ENCODE results near the gene MUC6.

MUC6 gene

GRCh38 chr11:1032310-1032891 lies 4.1 kb downstream of the MUC6 start:
- no peak for DNase-seq (ENCODE audit: low spot score)
- no peak for TF ChIP-seq CTCF (IDR thresholded peaks at IDR 0.05; ENCODE audit: extremely low read depth, missing control alignments)

GRCh38 chr11:1031121-1031899 lies 5.2 kb downstream of the MUC6 start:
- no peak for TF ChIP-seq CTCF (IDR thresholded peaks at IDR 0.05; ENCODE audit: extremely low read depth, missing control alignments)
- no peak for DNase-seq (ENCODE audit: low spot score)

GRCh38 chr11:1030556-1030955 lies 6.0 kb downstream of the MUC6 start:
- no peak for DNase-seq (ENCODE audit: low spot score)
- no peak for TF ChIP-seq CTCF (IDR thresholded peaks at IDR 0.05; ENCODE audit: extremely low read depth, missing control alignments)

GRCh38 chr11:1030086-1030485 lies 6.4 kb downstream of the MUC6 start:
- no peak for DNase-seq (ENCODE audit: low spot score)
- TF ChIP-seq CTCF (IDR thresholded peaks at IDR 0.05; ENCODE audit: extremely low read depth, missing control alignments) = no peak

- no peak for TF ChIP-seq CTCF (IDR thresholded peaks at IDR 0.05; ENCODE audit: extremely low read depth, missing control alignments)
- no peak for DNase-seq (ENCODE audit: low spot score)
Measured at GRCh38 chr11:1029654-1030053, 6.9 kb downstream of the MUC6 start.

- no peak for DNase-seq (ENCODE audit: low spot score)
- TF ChIP-seq CTCF (IDR thresholded peaks at IDR 0.05; ENCODE audit: extremely low read depth, missing control alignments) = no peak
Measured at GRCh38 chr11:1029051-1029450, 7.5 kb downstream of the MUC6 start.

GRCh38 chr11:1028616-1029015 lies 7.9 kb downstream of the MUC6 start:
- TF ChIP-seq CTCF (IDR thresholded peaks at IDR 0.05; ENCODE audit: extremely low read depth, missing control alignments) = no peak
- DNase-seq (ENCODE audit: low spot score) = no peak

Data from GM20000 (cell line).